H9 (cell line): ENCODE results near the gene DNAJC25. TPM values are rescaled to one million over a fixed set of nuclear protein-coding genes. Genes with fewer than 3 reads are reported as not detected.

Experiments used
- DNase-seq: peaks from one replicate; pipeline ENCODE4 v3.0.0-alpha.2; 2017
- H2AFZ ChIP-seq: one replicate; pipeline ENCODE4 v1.6.1; 2013; ENCODE audit warnings: mild to moderate bottlenecking, low read length, control low read depth, moderate library complexity
- H2AK5ac ChIP-seq: 2 replicates; pipeline ENCODE4 v1.6.1; 2013; ENCODE audit warnings: low read length, control low read depth, mixed read lengths; ENCODE audit not compliant: insufficient read length
- H2BK120ac ChIP-seq: one replicate; pipeline ENCODE4 v1.6.1; 2013; ENCODE audit warnings: low read depth, mild to moderate bottlenecking, low read length, control low read depth, inconsistent platforms; ENCODE audit not compliant: poor library complexity, severe bottlenecking
- H2BK12ac ChIP-seq: 2 replicates; pipeline ENCODE4 v1.6.1; 2013; ENCODE audit warnings: low read length, control low read depth, mixed read lengths, low read depth; ENCODE audit not compliant: insufficient read length
- H2BK15ac ChIP-seq: 2 replicates; pipeline ENCODE4 v1.6.1; 2013; ENCODE audit warnings: low read depth, low read length, control low read depth
- H2BK20ac ChIP-seq: one replicate; pipeline ENCODE4 v1.6.1; 2013; ENCODE audit warnings: low read depth, mild to moderate bottlenecking, low read length, control low read depth, inconsistent platforms; ENCODE audit not compliant: poor library complexity, severe bottlenecking
- H2BK5ac ChIP-seq: 2 replicates; pipeline ENCODE4 v1.6.1; 2013; ENCODE audit warnings: low read length, control low read depth, mixed read lengths; ENCODE audit not compliant: insufficient read length
- H3K14ac ChIP-seq: 2 replicates; pipeline ENCODE4 v1.6.1; 2013; ENCODE audit warnings: low read length, control low read depth; ENCODE audit not compliant: insufficient read depth
- H3K18ac ChIP-seq: 2 replicates; pipeline ENCODE4 v1.6.1; 2013; ENCODE audit warnings: low read depth, mild to moderate bottlenecking, mixed read lengths, low read length, control low read depth; ENCODE audit not compliant: insufficient read length
- H3K23ac ChIP-seq: 2 replicates; pipeline ENCODE4 v1.6.1; 2013; ENCODE audit warnings: low read length, control low read depth, mixed read lengths, low read depth; ENCODE audit not compliant: insufficient read length
- H3K23me2 ChIP-seq: 2 replicates; pipeline ENCODE4 v1.6.1; 2013; ENCODE audit warnings: low read depth, mild to moderate bottlenecking, mixed read lengths, low read length, control low read depth; ENCODE audit not compliant: insufficient read length, poor library complexity, severe bottlenecking
- H3K27ac ChIP-seq: 2 replicates; pipeline ENCODE4 v1.5.1; 2013; ENCODE audit warnings: low read length, control low read depth, mixed read lengths, low read depth; ENCODE audit not compliant: insufficient read length
- H3K27me3 ChIP-seq: 2 replicates; pipeline ENCODE4 v1.6.1; 2013; ENCODE audit warnings: low read length, control low read depth, inconsistent platforms; ENCODE audit not compliant: insufficient read depth
- H3K4ac ChIP-seq: 2 replicates; pipeline ENCODE4 v1.6.1; 2013; ENCODE audit warnings: low read depth, mild to moderate bottlenecking, control low read depth, inconsistent platforms, low read length, moderate library complexity
- H3K4me1 ChIP-seq: 2 replicates; pipeline ENCODE4 v1.6.1; 2013; ENCODE audit warnings: low read length, control low read depth, inconsistent platforms; ENCODE audit not compliant: insufficient read depth
- H3K4me2 ChIP-seq: 2 replicates; pipeline ENCODE4 v1.6.1; 2013; ENCODE audit warnings: low read length, control low read depth, mixed read lengths; ENCODE audit not compliant: insufficient read length, insufficient read depth
- H3K56ac ChIP-seq: 2 replicates; pipeline ENCODE4 v1.6.1; 2013; ENCODE audit warnings: low read depth, mild to moderate bottlenecking, mixed read lengths, low read length, control low read depth; ENCODE audit not compliant: insufficient read length
- H3K79me1 ChIP-seq: 2 replicates; pipeline ENCODE4 v1.6.1; 2013; ENCODE audit warnings: low read depth, mild to moderate bottlenecking, moderate library complexity, low read length, control low read depth, inconsistent platforms; ENCODE audit not compliant: insufficient read depth, poor library complexity, severe bottlenecking
- H3K79me2 ChIP-seq: 2 replicates; pipeline ENCODE4 v1.6.1; 2013; ENCODE audit warnings: low read length, control low read depth, inconsistent platforms; ENCODE audit not compliant: insufficient read depth
- H3K9ac ChIP-seq: 2 replicates; pipeline ENCODE4 v1.6.1; 2013; ENCODE audit warnings: low read length, control low read depth, mixed read lengths; ENCODE audit not compliant: insufficient read length; ENCODE audit errors: extremely low read depth
- H3K9me3 ChIP-seq: one replicate; pipeline ENCODE4 v1.6.1; 2013; ENCODE audit warnings: low read depth, low read length, inconsistent platforms; ENCODE audit not compliant: control insufficient read depth
- H3T11ph ChIP-seq: one replicate; pipeline ENCODE4 v1.6.1; 2013; ENCODE audit warnings: mild to moderate bottlenecking, low read length, control low read depth, inconsistent platforms
- H4K20me1 ChIP-seq: one replicate; pipeline ENCODE4 v1.6.1; 2013; ENCODE audit not compliant: control insufficient read depth, insufficient read length, insufficient read depth
- H4K5ac ChIP-seq: 2 replicates; pipeline ENCODE4 v1.6.1; 2013; ENCODE audit warnings: low read depth, mild to moderate bottlenecking, mixed read lengths, low read length, control low read depth; ENCODE audit not compliant: insufficient read length
- H4K8ac ChIP-seq: replicated peaks from 2 replicates; pipeline ENCODE4 v1.6.1; 2013; ENCODE audit warnings: low read length, control low read depth, mixed read lengths, low read depth; ENCODE audit not compliant: insufficient read length
- H4K91ac ChIP-seq: 2 replicates; pipeline ENCODE4 v1.6.1; 2013; ENCODE audit warnings: low read depth, mild to moderate bottlenecking, moderate library complexity, mixed read lengths, low read length, control low read depth; ENCODE audit not compliant: insufficient read length
- H3K27ac Mint-ChIP-seq, 3 experiments: 2 replicates in 2 of 3; 3 replicates in 1 of 3; pipeline ENCODE4 v1.8.0; 2020 to 2021; ENCODE audit warnings: mixed read lengths in 3 of 3, mild to moderate bottlenecking in 1 of 3, moderate library complexity in 1 of 3
- H3K27me3 Mint-ChIP-seq: 2 replicates; pipeline ENCODE4 v1.8.0; 2021; ENCODE audit warnings: low read depth, mild to moderate bottlenecking, moderate library complexity, mixed read lengths
- H3K36me3 Mint-ChIP-seq, 3 experiments: 2 replicates in 2 of 3; 3 replicates in 1 of 3; pipeline ENCODE4 v1.8.0; 2020 to 2021; ENCODE audit warnings: low read depth in 3 of 3, mixed read lengths in 3 of 3; ENCODE audit not compliant: insufficient read depth in 1 of 3
- H3K4me1 Mint-ChIP-seq, 2 experiments: 2 replicates each; pipeline ENCODE4 v1.8.0; 2020; ENCODE audit warnings: mixed read lengths in 2 of 2
- H3K4me3 Mint-ChIP-seq, 2 experiments: 2 replicates in 1 of 2; 3 replicates in 1 of 2; pipeline ENCODE4 v1.8.0; 2020 to 2021; ENCODE audit warnings: mild to moderate bottlenecking in 2 of 2, mixed read lengths in 2 of 2, moderate library complexity in 1 of 2
- H3K9me3 Mint-ChIP-seq, 2 experiments: 2 replicates in 1 of 2; 3 replicates in 1 of 2; pipeline ENCODE4 v1.8.0; 2020; ENCODE audit warnings: mild to moderate bottlenecking in 2 of 2, mixed read lengths in 2 of 2, moderate library complexity in 1 of 2
- WGBS: extraction: QIAGEN DNeasy Blood & Tissue Kit; methylation state at CpG from one replicate; pipeline ENCODE4 v1.1.7; 2013; ENCODE audit warnings: missing lambda C conversion rate, low lambda C conversion rate, mixed read lengths; ENCODE audit not compliant: insufficient read length; ENCODE audit errors: extremely low coverage; 5-methylcytosine and 5-hydroxymethylcytosine counted together
- total RNA-seq: library from RNA; stranded (reverse); gene quantifications from 2 replicates; pipeline ENCODE4 v1.2.1, GENCODE V29; 2021
- TF ChIP-seq, protein P1 (sequence below): fragments of 200-600 bp; sonication (generic); conservative IDR thresholded peaks from 3 replicates; pipeline ENCODE4 v1.8.0; 2021; ENCODE audit warnings: antibody characterized with exemption, mild to moderate bottlenecking

Gene DNAJC25
- total RNA-seq, 1 experiment from 2014 or later = 7.6 TPM

GRCh38 chr9:111691672-111692329, 60.7 kb downstream of the DNAJC25 start:
- Histone ChIP-seq H3K18ac (no peak overlapping the region), H3K27me3 (no peaks in the 10 kb centered on the region), H3K9me3 (no peaks in the 10 kb centered on the region), H3K23me2 (no peaks in the 10 kb centered on the region), H3T11ph (no peak overlapping the region), H3K9ac (no peak overlapping the region), H3K79me1 (no peaks in the 10 kb centered on the region), H2BK12ac (no peak overlapping the region), H4K91ac (no peak overlapping the region), H4K20me1 (no peaks in the 10 kb centered on the region), H3K23ac (no peak overlapping the region), H3K4me2 (no peak overlapping the region), H2BK15ac (no peak overlapping the region), H4K8ac (no peak overlapping the region), H4K5ac (no peak overlapping the region), H3K27ac (no peak overlapping the region), H2AFZ (no peak overlapping the region), H2AK5ac (no peak overlapping the region), H2BK120ac (no peak overlapping the region), H3K14ac (no peak overlapping the region), H3K4me1 (no peaks in the 10 kb centered on the region), H2BK20ac (no peak overlapping the region), H3K79me2 (no peaks in the 10 kb centered on the region), H3K56ac (no peak overlapping the region), H3K4ac (no peak overlapping the region), H2BK5ac (no peak overlapping the region)
- Mint-ChIP-seq H3K4me1 (peaks cover 4 to 5% of the 10 kb centered on the region in 2 experiments; a peak in 3 of 4 replicates), H3K36me3 (no peaks in the 10 kb centered on the region), H3K4me3 (no peak overlapping the region), H3K27ac (no peak overlapping the region), H3K27me3 (no peaks in the 10 kb centered on the region), H3K9me3 (no peaks in the 10 kb centered on the region)
- DNase-seq = no peak
- WGBS = no CpG with 5 or more reads among the region's 5 CpGs
- TF ChIP-seq, protein P1, sequence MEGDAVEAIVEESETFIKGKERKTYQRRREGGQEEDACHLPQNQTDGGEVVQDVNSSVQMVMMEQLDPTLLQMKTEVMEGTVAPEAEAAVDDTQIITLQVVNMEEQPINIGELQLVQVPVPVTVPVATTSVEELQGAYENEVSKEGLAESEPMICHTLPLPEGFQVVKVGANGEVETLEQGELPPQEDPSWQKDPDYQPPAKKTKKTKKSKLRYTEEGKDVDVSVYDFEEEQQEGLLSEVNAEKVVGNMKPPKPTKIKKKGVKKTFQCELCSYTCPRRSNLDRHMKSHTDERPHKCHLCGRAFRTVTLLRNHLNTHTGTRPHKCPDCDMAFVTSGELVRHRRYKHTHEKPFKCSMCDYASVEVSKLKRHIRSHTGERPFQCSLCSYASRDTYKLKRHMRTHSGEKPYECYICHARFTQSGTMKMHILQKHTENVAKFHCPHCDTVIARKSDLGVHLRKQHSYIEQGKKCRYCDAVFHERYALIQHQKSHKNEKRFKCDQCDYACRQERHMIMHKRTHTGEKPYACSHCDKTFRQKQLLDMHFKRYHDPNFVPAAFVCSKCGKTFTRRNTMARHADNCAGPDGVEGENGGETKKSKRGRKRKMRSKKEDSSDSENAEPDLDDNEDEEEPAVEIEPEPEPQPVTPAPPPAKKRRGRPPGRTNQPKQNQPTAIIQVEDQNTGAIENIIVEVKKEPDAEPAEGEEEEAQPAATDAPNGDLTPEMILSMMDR = peak; percentile 57
